Right cardiac atrium (tissue), 5 donors: Measurements from ENCODE around the gene RFWD3. TPM values are rescaled to one million over a fixed set of nuclear protein-coding genes. Genes with fewer than 3 reads are reported as not detected.

Experiments
- ATAC-seq, 2 donors: fragments of 200-7000 bp; cut with Tn5 transposase; one replicate each; pipeline versions ENCODE4 v1.8.0 to v1.9.1; 2020; ENCODE audit warnings: moderate library complexity in 2 of 2, mild to moderate bottlenecking in 1 of 2
- DNase-seq, 3 donors: peaks; one replicate each; pipeline ENCODE4 v3.0.0-alpha.2; 2020
- H3K27ac ChIP-seq: one replicate; pipeline ENCODE4 v1.5.1; 2013; ENCODE audit warnings: mild to moderate bottlenecking, low read length, control low read depth, moderate library complexity
- H3K27me3 ChIP-seq: one replicate; pipeline ENCODE4 v1.6.1; 2013; ENCODE audit not compliant: control insufficient read depth, insufficient read depth
- H3K4me1 ChIP-seq: one replicate; pipeline ENCODE4 v1.6.1; 2013; ENCODE audit warnings: low read length; ENCODE audit not compliant: control insufficient read depth, insufficient read depth
- H3K4me3 ChIP-seq: one replicate; pipeline ENCODE4 v1.5.1; 2013; ENCODE audit warnings: low read length, control low read depth
- H3K9me3 ChIP-seq: one replicate; pipeline ENCODE4 v1.6.1; 2013; ENCODE audit warnings: low read length; ENCODE audit not compliant: control insufficient read depth
- WGBS: extraction: QIAGEN DNeasy Blood & Tissue Kit; methylation state at CpG from one replicate; pipeline ENCODE4 v1.1.7; 2013; 5-methylcytosine and 5-hydroxymethylcytosine counted together
- intact Hi-C, 4 donors: fragments of 100-400 bp; cut with DNase I; formaldehyde crosslinking; loops; one replicate each; pipeline versions ENCODE4 v1.11.0 to v1.14.0; 2022 to 2023
- polyA plus RNA-seq: library from polyadenylated mRNA; stranded (reverse); fragments of 200-250 nt; gene quantifications from one replicate; pipeline ENCODE4 v1.2.3, GENCODE V29; 2013
- total RNA-seq, 4 donors: library from RNA; stranded (reverse); fragmentation: NEBNext Ultra II Directional; extraction: Animal tissue kit (Norgen Biotek cat#: 25700); gene quantifications; one replicate each; pipeline ENCODE4 v1.2.1, GENCODE V29; 2021
- donor health status: healthy with polysubstance abuse.
- donor health status: DM: no; HTN: yes; CAD: no.
- donor health status: DM: no; HTN: no; CAD: no.
- donor health status: DM: no; HTN: yes; CAD: no; lungs with severe emphysema.
- donor health status: DM: yes; HTN: yes; CAD: no.

RFWD3 gene
- total and polyA plus RNA-seq, 5 donors, result 2.9 to 7.9 (median 6.3) TPM

GRCh38 chr16:74641969-74642368, 24.7 kb downstream of the RFWD3 start:
- no peak overlapping the region for H3K27ac ChIP-seq
- H3K4me3 ChIP-seq, result no peak overlapping the region
- H3K27me3 ChIP-seq, result no peaks in the 10 kb centered on the region
- H3K9me3 ChIP-seq, result no peaks in the 10 kb centered on the region
- 97% methylated on average over 8 of the region's 8 CpGs for WGBS
- intact Hi-C loops, result no loop called here
- no peak for DNase-seq
- H3K4me1 ChIP-seq, result no peaks in the 10 kb centered on the region
- no peak for ATAC-seq

- H3K4me3 ChIP-seq, result no peak overlapping the region
- H3K27ac ChIP-seq, result no peak overlapping the region
- no peak for ATAC-seq
Measured at GRCh38 chr16:74637742-74638453, 28.8 kb downstream of the RFWD3 start.

GRCh38 chr16:74635303-74635702, 31.4 kb downstream of the RFWD3 start:
- intact Hi-C loops, result no loop called here
- DNase-seq (no peak), ATAC-seq (no peak)
- no peak overlapping the region for H3K27ac ChIP-seq
- no peaks in the 10 kb centered on the region for H3K4me1 ChIP-seq
- H3K9me3 ChIP-seq, result no peaks in the 10 kb centered on the region
- no peak overlapping the region for H3K4me3 ChIP-seq
- no peaks in the 10 kb centered on the region for H3K27me3 ChIP-seq
- WGBS, result 77% methylated on average over 5 of the region's 5 CpGs

More at GRCh38 chr16:74637742-74638453, 28.8 kb downstream of the RFWD3 start:
- no peak for DNase-seq
- no peaks in the 10 kb centered on the region for H3K4me1 ChIP-seq
- H3K27me3 ChIP-seq, result no peaks in the 10 kb centered on the region
- intact Hi-C loops, result no loop called here
- WGBS, result 83% methylated on average over 7 of the region's 7 CpGs
- H3K9me3 ChIP-seq, result no peaks in the 10 kb centered on the region

- no peak for DNase-seq
- no peak for ATAC-seq
- no peaks in the 10 kb centered on the region for H3K27me3 ChIP-seq
- no peak overlapping the region for H3K4me3 ChIP-seq
- no peaks in the 10 kb centered on the region for H3K4me1 ChIP-seq
- intact Hi-C loops, result no loop called here
- 83% methylated on average over 7 of the region's 7 CpGs for WGBS
- no peak overlapping the region for H3K27ac ChIP-seq
- no peaks in the 10 kb centered on the region for H3K9me3 ChIP-seq
Measured at GRCh38 chr16:74633686-74634085, 33.0 kb downstream of the RFWD3 start.

- intact Hi-C loops, result no loop called here
- ATAC-seq, result peak; percentile 58 to 73
- Histone ChIP-seq H3K9me3 (no peaks in the 10 kb centered on the region), H3K27ac (no peak overlapping the region), H3K27me3 (no peaks in the 10 kb centered on the region), H3K4me1 (peaks cover 2% of the 10 kb centered on the region), H3K4me3 (no peak overlapping the region)
- WGBS, result 67% methylated on average over 6 of the region's 6 CpGs
- peak in 1 of 3 donors; percentile 36 for DNase-seq
Measured at GRCh38 chr16:74627506-74628220, 39.0 kb downstream of the RFWD3 start.

GRCh38 chr16:74626741-74627416, 39.8 kb downstream of the RFWD3 start:
- peaks cover 2% of the 10 kb centered on the region for H3K4me1 ChIP-seq
- DNase-seq, result no peak
- no peaks in the 10 kb centered on the region for H3K9me3 ChIP-seq
- no peaks in the 10 kb centered on the region for H3K27me3 ChIP-seq
- H3K27ac ChIP-seq, result no peak overlapping the region
- no peak overlapping the region for H3K4me3 ChIP-seq
- 0% methylated on average over 1 of the region's 1 CpG for WGBS
- intact Hi-C loops, result no loop called here
- ATAC-seq, result no peak

- 90% methylated on average over 14 of the region's 14 CpGs for WGBS
- no peaks in the 10 kb centered on the region for H3K27me3 ChIP-seq
- H3K27ac ChIP-seq, result no peak overlapping the region
- peaks cover 2% of the 10 kb centered on the region for H3K4me1 ChIP-seq
- no peak for ATAC-seq
- H3K9me3 ChIP-seq, result no peaks in the 10 kb centered on the region
- intact Hi-C loops, result no loop called here
- no peak for DNase-seq
- no peak overlapping the region for H3K4me3 ChIP-seq
Measured at GRCh38 chr16:74625500-74626350, 41.0 kb downstream of the RFWD3 start.

- WGBS, result 80% methylated on average over 6 of the region's 6 CpGs
- DNase-seq (no peak), ATAC-seq (no peak)
- peaks cover 2% of the 10 kb centered on the region for H3K4me1 ChIP-seq
- no peaks in the 10 kb centered on the region for H3K9me3 ChIP-seq
- no peak overlapping the region for H3K4me3 ChIP-seq
- intact Hi-C loops, result no loop called here
- no peak overlapping the region for H3K27ac ChIP-seq
- no peaks in the 10 kb centered on the region for H3K27me3 ChIP-seq
Measured at GRCh38 chr16:74623839-74624235, 42.8 kb downstream of the RFWD3 start.

GRCh38 chr16:74623214-74623838, 43.4 kb downstream of the RFWD3 start:
- ATAC-seq (peak; percentile 39 to 45), DNase-seq (no peak)
- H3K27me3 ChIP-seq, result no peaks in the 10 kb centered on the region
- H3K4me3 ChIP-seq, result no peak overlapping the region
- no peaks in the 10 kb centered on the region for H3K9me3 ChIP-seq
- intact Hi-C loops, result no loop called here
- H3K4me1 ChIP-seq, result peaks cover under 1% of the 10 kb centered on the region
- 22% methylated on average over 4 of the region's 4 CpGs for WGBS
- H3K27ac ChIP-seq, result no peak overlapping the region

GRCh38 chr16:74622005-74622404, 44.7 kb downstream of the RFWD3 start:
- H3K4me1 ChIP-seq, result no peaks in the 10 kb centered on the region
- H3K27ac ChIP-seq, result no peak overlapping the region
- intact Hi-C loops, result no loop called here
- no peaks in the 10 kb centered on the region for H3K27me3 ChIP-seq
- H3K4me3 ChIP-seq, result no peak overlapping the region
- ATAC-seq (no peak), DNase-seq (no peak)
- WGBS, result 95% methylated on average over 4 of the region's 4 CpGs
- H3K9me3 ChIP-seq, result no peaks in the 10 kb centered on the region
